CD14-positive monocyte (primary cell): ENCODE data around the gene CHFR. TPM values are rescaled to one million over a fixed set of nuclear protein-coding genes. Genes with fewer than 3 reads are reported as not detected.

Source experiments
- DNase-seq, 3 donors: peaks; one replicate each; pipeline ENCODE4 v3.0.0-alpha.2; 2011 to 2022
- H2AFZ ChIP-seq: 2 replicates; pipeline ENCODE4 v1.6.0; 2012; ENCODE audit warnings: mild to moderate bottlenecking, low read depth, low read length, inconsistent platforms; ENCODE audit not compliant: insufficient read depth, poor library complexity, severe bottlenecking
- H3K27ac ChIP-seq, 2 donors: 1 replicate in 1 of 2; 2 replicates in 1 of 2; pipeline ENCODE4 v1.5.1; 2012 to 2013; ENCODE audit warnings: low read length in 2 of 2, control low read depth in 1 of 2, inconsistent platforms in 1 of 2, low read depth in 1 of 2, mild to moderate bottlenecking in 1 of 2
- H3K27me3 ChIP-seq, 2 donors: one replicate each; pipeline versions ENCODE4 v1.6.0 to v1.6.1; 2011 to 2013; ENCODE audit warnings: low read length in 2 of 2; ENCODE audit not compliant: control insufficient read depth in 2 of 2, insufficient read depth in 2 of 2
- H3K36me3 ChIP-seq, 2 donors: replicated peaks in 1 of 2; 1 replicate in 1 of 2; 2 replicates in 1 of 2; pipeline versions ENCODE4 v1.5.1 to v1.6.1; 2012 to 2013; ENCODE audit warnings: low read length in 2 of 2, control low read depth in 1 of 2, inconsistent platforms in 1 of 2, mild to moderate bottlenecking in 1 of 2; ENCODE audit not compliant: insufficient read depth in 2 of 2, control insufficient read depth in 1 of 2
- H3K4me1 ChIP-seq, 2 donors: 1 replicate in 1 of 2; 2 replicates in 1 of 2; pipeline versions ENCODE4 v1.5.1 to v1.6.1; 2012 to 2013; ENCODE audit warnings: low read length in 2 of 2, control low read depth in 1 of 2, inconsistent platforms in 1 of 2, mild to moderate bottlenecking in 1 of 2, moderate library complexity in 1 of 2; ENCODE audit not compliant: insufficient read depth in 2 of 2, control insufficient read depth in 1 of 2
- H3K4me2 ChIP-seq: replicated peaks from 2 replicates; pipeline ENCODE3; 2012; ENCODE audit warnings: low read length, moderate library complexity, mild to moderate bottlenecking; ENCODE audit not compliant: poor library complexity, severe bottlenecking; ENCODE audit errors: extremely low read depth
- H3K4me3 ChIP-seq, 3 experiments: fragments of 200-600 bp in 1 of 3; sonication (generic) in 1 of 3; replicated peaks in 1 of 3; 1 replicate in 2 of 3; 2 replicates in 1 of 3; pipeline ENCODE4 v1.5.1; 2011 to 2013; ENCODE audit warnings: low read length in 3 of 3, mild to moderate bottlenecking in 3 of 3, control low read depth in 2 of 3, low read depth in 2 of 3, inconsistent platforms in 1 of 3, moderate library complexity in 1 of 3
- H3K79me2 ChIP-seq: 2 replicates; pipeline ENCODE4 v1.6.0; 2012; ENCODE audit warnings: mild to moderate bottlenecking, control low read depth, inconsistent platforms, low read length, moderate library complexity; ENCODE audit not compliant: insufficient read depth
- H3K9ac ChIP-seq: 2 replicates; pipeline ENCODE4 v1.6.0; 2017; ENCODE audit warnings: low read length, mild to moderate bottlenecking; ENCODE audit not compliant: insufficient read depth, poor library complexity, severe bottlenecking
- H3K9me3 ChIP-seq, 2 donors: replicated peaks in 1 of 2; 1 replicate in 1 of 2; 2 replicates in 1 of 2; pipeline versions ENCODE4 v1.5.1 to v1.6.1; 2012 to 2013; ENCODE audit warnings: low read length in 2 of 2, control low read depth in 1 of 2; ENCODE audit not compliant: control insufficient read depth in 1 of 2, insufficient read depth in 1 of 2
- H4K20me1 ChIP-seq: 2 replicates; pipeline ENCODE4 v1.6.0; 2012; ENCODE audit warnings: mild to moderate bottlenecking, low read length, control low read depth, moderate library complexity; ENCODE audit not compliant: insufficient read depth
- H3K27ac Mint-ChIP-seq, 7 donors: one replicate each; pipeline ENCODE4 v1.8.0; 2020; ENCODE audit warnings: mild to moderate bottlenecking in 7 of 7, mixed read lengths in 7 of 7, moderate library complexity in 6 of 7, inconsistent platforms in 2 of 7
- H3K27me3 Mint-ChIP-seq, 3 donors: one replicate each; pipeline ENCODE4 v1.8.0; 2021 to 2022; ENCODE audit warnings: low read depth in 3 of 3, mild to moderate bottlenecking in 3 of 3, mixed read lengths in 3 of 3, moderate library complexity in 3 of 3, inconsistent platforms in 1 of 3
- H3K36me3 Mint-ChIP-seq, 2 donors: one replicate each; pipeline ENCODE4 v1.8.0; 2020; ENCODE audit warnings: mixed read lengths in 2 of 2, inconsistent platforms in 1 of 2, mild to moderate bottlenecking in 1 of 2
- H3K4me1 Mint-ChIP-seq: one replicate; pipeline ENCODE4 v1.8.0; 2020; ENCODE audit warnings: mild to moderate bottlenecking, mixed read lengths
- H3K4me3 Mint-ChIP-seq, 2 donors: one replicate each; pipeline ENCODE4 v1.8.0; 2020; ENCODE audit warnings: mild to moderate bottlenecking in 2 of 2, mixed read lengths in 2 of 2, moderate library complexity in 1 of 2
- H3K9me3 Mint-ChIP-seq, 7 donors: one replicate each; pipeline ENCODE4 v1.8.0; 2020 to 2022; ENCODE audit warnings: mixed read lengths in 7 of 7, mild to moderate bottlenecking in 6 of 7, moderate library complexity in 6 of 7, inconsistent platforms in 2 of 7
- WGBS: methylation state at CpG from one replicate; pipeline ENCODE4 v1.1.5; 2013; ENCODE audit warnings: missing lambda C conversion rate; ENCODE audit not compliant: insufficient coverage; 5-methylcytosine and 5-hydroxymethylcytosine counted together
- intact Hi-C, 2 donors: fragments of 100-400 bp; cut with micrococcal nuclease; formaldehyde crosslinking; loops; one replicate each; pipeline versions ENCODE4 v1.15.0 to v1.15.1; 2023
- polyA plus RNA-seq, 3 donors: library from polyadenylated mRNA; depleted of rRNA in 1 of 3; unstranded in 2 of 3; stranded (reverse) in 1 of 3; fragments of 300-500 nt in 2 of 3; fragments of >200 nt in 1 of 3; fragmentation: Illumina TruSeq in 2 of 3; gene quantifications; 1 replicate in 2 of 3; 2 replicates in 1 of 3; pipeline ENCODE4 v1.2.3, GENCODE V29; 2012 to 2021
- TF ChIP-seq, protein P1 (sequence below): fragments of 200-600 bp; IDR thresholded peaks from one replicate; pipeline ENCODE4 v1.8.0; 2022; ENCODE audit warnings: antibody characterized with exemption, mild to moderate bottlenecking

Gene CHFR
- polyA plus RNA-seq, 3 donors: 28.0 to 76.3 (median 39.3) TPM

- Histone ChIP-seq H3K4me2 (no peak overlapping the region), H2AFZ (no peak overlapping the region), H4K20me1 (no peaks in the 10 kb centered on the region), H3K9ac (no peak overlapping the region), H3K27me3 (no peaks in the 10 kb centered on the region), H3K27ac (peak overlapping the region in 1 of 2 donors; percentile 20), H3K9me3 (no peaks in the 10 kb centered on the region), H3K4me3 (no peak overlapping the region), H3K79me2 (no peaks in the 10 kb centered on the region), H3K4me1 (no peaks in the 10 kb centered on the region), H3K36me3 (peaks cover 86 to 91% of the 10 kb centered on the region in 2 donors)
- Mint-ChIP-seq H3K36me3 (peaks cover 80 to 96% of the 10 kb centered on the region in 2 donors), H3K27me3 (peaks cover 0 to 2% (median 0%) of the 10 kb centered on the region in 3 donors), H3K4me1 (no peaks in the 10 kb centered on the region), H3K27ac (peak overlapping the region in 4 of 7 donors; percentile 24 to 38 (median 30)), H3K4me3 (no peak overlapping the region), H3K9me3 (peaks cover 0 to 3% (median 0%) of the 10 kb centered on the region in 7 donors)
- 89% methylated on average over 9 of the region's 9 CpGs for WGBS
- TF ChIP-seq, protein P1, sequence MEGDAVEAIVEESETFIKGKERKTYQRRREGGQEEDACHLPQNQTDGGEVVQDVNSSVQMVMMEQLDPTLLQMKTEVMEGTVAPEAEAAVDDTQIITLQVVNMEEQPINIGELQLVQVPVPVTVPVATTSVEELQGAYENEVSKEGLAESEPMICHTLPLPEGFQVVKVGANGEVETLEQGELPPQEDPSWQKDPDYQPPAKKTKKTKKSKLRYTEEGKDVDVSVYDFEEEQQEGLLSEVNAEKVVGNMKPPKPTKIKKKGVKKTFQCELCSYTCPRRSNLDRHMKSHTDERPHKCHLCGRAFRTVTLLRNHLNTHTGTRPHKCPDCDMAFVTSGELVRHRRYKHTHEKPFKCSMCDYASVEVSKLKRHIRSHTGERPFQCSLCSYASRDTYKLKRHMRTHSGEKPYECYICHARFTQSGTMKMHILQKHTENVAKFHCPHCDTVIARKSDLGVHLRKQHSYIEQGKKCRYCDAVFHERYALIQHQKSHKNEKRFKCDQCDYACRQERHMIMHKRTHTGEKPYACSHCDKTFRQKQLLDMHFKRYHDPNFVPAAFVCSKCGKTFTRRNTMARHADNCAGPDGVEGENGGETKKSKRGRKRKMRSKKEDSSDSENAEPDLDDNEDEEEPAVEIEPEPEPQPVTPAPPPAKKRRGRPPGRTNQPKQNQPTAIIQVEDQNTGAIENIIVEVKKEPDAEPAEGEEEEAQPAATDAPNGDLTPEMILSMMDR: no peak
- intact Hi-C loops: no loop called here
- no peak for DNase-seq
Observed at GRCh38 chr12:132784580-132784979, 102.8 kb downstream of the CHFR start.

DNA sequence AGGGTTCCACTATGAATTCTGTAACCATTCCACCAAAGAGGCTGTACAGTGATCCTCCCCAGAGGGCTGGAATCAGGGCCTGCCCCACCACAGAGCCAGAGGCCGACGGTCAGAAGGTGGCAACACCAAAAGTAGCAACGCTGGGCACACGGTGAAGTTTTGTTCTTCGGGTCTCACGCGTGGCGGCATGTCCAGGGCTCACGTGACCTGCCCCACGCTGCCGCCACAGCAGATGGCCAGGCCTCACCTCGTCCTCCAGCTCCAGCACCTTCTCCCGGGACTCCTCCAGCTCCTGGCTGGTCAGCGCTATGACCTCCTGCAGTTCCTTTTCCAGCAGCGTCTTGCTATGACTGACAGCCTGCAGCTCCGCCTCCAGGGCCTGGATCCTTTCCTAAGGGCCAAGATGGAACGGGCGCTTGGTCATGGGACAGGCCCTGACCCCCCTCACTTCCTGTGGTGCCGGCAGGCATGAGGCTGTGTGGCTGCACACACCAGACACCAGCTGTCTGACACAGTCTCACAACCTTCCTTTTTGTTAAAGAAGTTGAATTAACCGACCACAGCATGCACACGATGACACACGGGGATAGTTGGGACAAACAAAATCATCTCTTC lies 103.4 kb downstream of the CHFR start:
- H3K9me3 ChIP-seq: no peaks in the 10 kb centered on the region
- Mint-ChIP-seq H3K4me3 (no peak overlapping the region), H3K36me3 (peaks cover 78 to 96% of the 10 kb centered on the region in 2 donors), H3K27me3 (peaks cover 0 to 2% (median 0%) of the 10 kb centered on the region in 3 donors), H3K27ac (peak overlapping the region in 3 of 7 donors; percentile 38 to 86 (median 72)), H3K9me3 (peaks cover 0 to 2% (median 0%) of the 10 kb centered on the region in 7 donors), H3K4me1 (no peaks in the 10 kb centered on the region)
- H3K4me1 ChIP-seq: no peaks in the 10 kb centered on the region
- H3K36me3 ChIP-seq: peaks cover 84 to 91% of the 10 kb centered on the region in 2 donors
- no peaks in the 10 kb centered on the region for H3K79me2 ChIP-seq
- H4K20me1 ChIP-seq: no peaks in the 10 kb centered on the region
- no peak overlapping the region for H3K4me2 ChIP-seq
- intact Hi-C loops: no loop called here
- no peak overlapping the region for H3K4me3 ChIP-seq
- WGBS: 72% methylated on average over 21 of the region's 22 CpGs
- no peak overlapping the region for H3K9ac ChIP-seq
- H2AFZ ChIP-seq: no peak overlapping the region
- DNase-seq: no peak
- H3K27ac ChIP-seq: peak overlapping the region in 1 of 2 donors; percentile 20
- TF ChIP-seq, protein P1: no peak
- no peaks in the 10 kb centered on the region for H3K27me3 ChIP-seq

Other genes with a start within 250 kb of the CHFR start
- 10 to 100 TPM in 1 of 3 donors, 1 to 10 TPM in 1, under 1 TPM in 1; 1.00 to 24.2 (median 2.2) TPM for gene POLE, start 200.3 kb downstream of the CHFR start, polyA plus RNA-seq
- 1 to 10 TPM; 2.9 to 9.2 (median 8.7) TPM for gene PXMP2, start 200.0 kb downstream of the CHFR start, polyA plus RNA-seq
- gene PGAM5, start 176.8 kb downstream of the CHFR start, polyA plus RNA-seq: 10 to 100 TPM in 1 of 3 donors, 1 to 10 TPM in 2; 7.0 to 10.3 (median 9.6) TPM
- 10 to 100 TPM; 10.1 to 88.4 (median 15.0) TPM for gene ANKLE2, start 125.8 kb downstream of the CHFR start, polyA plus RNA-seq
- 10 to 100 TPM in 1 of 3 donors, 1 to 10 TPM in 2; 1.2 to 12.0 (median 2.4) TPM for gene GOLGA3, start 58.7 kb downstream of the CHFR start, polyA plus RNA-seq
- 1 to 10 TPM in 1 of 3 donors, under 1 TPM in 2; 0.32 to 1.9 (median 0.80) TPM for gene ZNF605, start 68.7 kb upstream of the CHFR start, polyA plus RNA-seq
- gene ZNF26, start 98.8 kb upstream of the CHFR start, polyA plus RNA-seq: 10 to 100 TPM in 1 of 3 donors, 1 to 10 TPM in 2; 3.3 to 17.6 (median 3.8) TPM
- gene ZNF84, start 149.9 kb upstream of the CHFR start, polyA plus RNA-seq: 1 to 10 TPM; 3.3 to 5.1 (median 5.1) TPM
- gene ZNF140, start 193.3 kb upstream of the CHFR start, polyA plus RNA-seq: 10 to 100 TPM in 1 of 3 donors, 1 to 10 TPM in 2; 6.2 to 11.8 (median 6.3) TPM
- gene ZNF891, start 242.7 kb upstream of the CHFR start, polyA plus RNA-seq: under 1 TPM; 0.08 to 0.45 (median 0.18) TPM
- under 1 TPM; 0.68 to 1.00 (median 0.79) TPM for gene ZNF10, start 243.0 kb upstream of the CHFR start, polyA plus RNA-seq